GM18873 (cell line): ENCODE data around the gene DNAJC5.

Experiments used
- ATAC-seq: cut with Tn5 transposase; IDR thresholded peaks from one replicate; pipeline ENCODE4 v1.9.1; 2021; ENCODE audit warnings: mild to moderate bottlenecking, moderate library complexity, moderate number of reproducible peaks; ENCODE audit not compliant: unreplicated experiment, low FRiP score

DNAJC5 gene

GRCh38 chr20:63882257-63883200 is 12.4 kb upstream of the DNAJC5 start:
- ATAC-seq, result no peak

- ATAC-seq, result no peak
Measured at GRCh38 chr20:63883201-63883593, 11.7 kb upstream of the DNAJC5 start.

GRCh38 chr20:63884506-63885263 is 10.2 kb upstream of the DNAJC5 start:
- ATAC-seq, result no peak

- no peak for ATAC-seq
Measured at GRCh38 chr20:63885264-63886053, 9.5 kb upstream of the DNAJC5 start.

- no peak for ATAC-seq
Measured at GRCh38 chr20:63886054-63886419, 8.9 kb upstream of the DNAJC5 start.

- ATAC-seq, result no peak
Measured at GRCh38 chr20:63886921-63887320, 8.0 kb upstream of the DNAJC5 start.

- no peak for ATAC-seq
Measured at GRCh38 chr20:63889241-63890200, 5.4 kb upstream of the DNAJC5 start.

GRCh38 chr20:63890201-63890576 is 4.7 kb upstream of the DNAJC5 start:
- no peak for ATAC-seq

- ATAC-seq, result no peak
Measured at GRCh38 chr20:63890616-63891015, 4.3 kb upstream of the DNAJC5 start.

GRCh38 chr20:63891061-63892002 is 3.6 kb upstream of the DNAJC5 start:
- no peak for ATAC-seq

GRCh38 chr20:63892402-63892801 is 2.5 kb upstream of the DNAJC5 start:
- no peak for ATAC-seq

GRCh38 chr20:63893999-63894357 is 948 bp upstream of the DNAJC5 start:
- ATAC-seq, result no peak

GRCh38 chr20:63895202-63895951 is 451 bp downstream of the DNAJC5 start:
- no peak for ATAC-seq

- ATAC-seq, result no peak
Measured at GRCh38 chr20:63895952-63896263, 982 bp downstream of the DNAJC5 start.

- no peak for ATAC-seq
Measured at GRCh38 chr20:63896264-63897105, 1.6 kb downstream of the DNAJC5 start.

- no peak for ATAC-seq
Measured at GRCh38 chr20:63897978-63898561, 3.1 kb downstream of the DNAJC5 start.
